BJ (cell line): ENCODE measurements around the gene SMARCC1. TPM values are rescaled to one million over a fixed set of nuclear protein-coding genes. Genes with fewer than 3 reads are reported as not detected.

Source experiments
- CTCF ChIA-PET: fragments of 350-600 bp; formaldehyde crosslinking; extraction: SDS; loops from one replicate; lab custom pipeline; 2021; ENCODE audit warnings: antibody characterized with exemption, inconsistent platforms; lab: Yijun Ruan, JAX
- POLR2A ChIA-PET: fragments of 300-600 bp; sonication (Branson Sonifier 250); formaldehyde crosslinking; extraction: SDS; loops from one replicate; lab custom pipeline; 2021; ENCODE audit warnings: antibody characterized with exemption; lab: Charles Lee
- DNase-seq: peaks from one replicate; pipeline ENCODE4 v3.0.0-alpha.2; 2011; ENCODE audit warnings: low read depth
- H3K27me3 ChIP-seq: 2 replicates; pipeline ENCODE4 v1.6.0; 2011; ENCODE audit warnings: low read length; ENCODE audit not compliant: control insufficient read depth, insufficient read depth
- H3K36me3 ChIP-seq: 2 replicates; pipeline ENCODE4 v1.5.1; 2011; ENCODE audit warnings: low read length; ENCODE audit not compliant: control insufficient read depth, insufficient read depth
- H3K4me3 ChIP-seq: 2 replicates; pipeline ENCODE4 v1.5.1; 2011; ENCODE audit warnings: low read depth, mild to moderate bottlenecking, control low read depth, low read length
- CTCF ChIP-seq: IDR thresholded peaks from 2 replicates; pipeline ENCODE4 v1.5.1; 2011; ENCODE audit warnings: low read depth, mild to moderate bottlenecking, control low read depth, inconsistent platforms, low read length, moderate library complexity; ENCODE audit not compliant: insufficient read depth
- polyA plus RNA-seq: library from polyadenylated mRNA; depleted of rRNA; stranded (reverse); fragments of >200 nt; gene quantifications from 2 replicates; pipeline ENCODE4 v1.2.3, GENCODE V29; 2011

SMARCC1 gene
- polyA plus RNA-seq, 1 experiment: 25.8 TPM

- POLR2A ChIA-PET: no interaction called here
- Histone ChIP-seq H3K27me3 (no peaks in the 10 kb centered on the region), H3K36me3 (peaks cover 10% of the 10 kb centered on the region), H3K4me3 (no peak overlapping the region)
- no peak for DNase-seq
- CTCF ChIA-PET: no interaction called here
- no peak for TF ChIP-seq CTCF
Measured at GRCh38 chr3:47711596-47711995, 70.1 kb downstream of the SMARCC1 start.

- DNase-seq: no peak
- POLR2A ChIA-PET: no interaction called here
- CTCF ChIA-PET: interaction anchor here (1.1 kb wide), 1 partner anchor 9 kb away, joined by 3 read pairs; no protein-coding TSS in a partner anchor
Measured at GRCh38 chr3:47705391-47705790, 76.3 kb downstream of the SMARCC1 start.

GRCh38 chr3:47704237-47704612 lies 77.5 kb downstream of the SMARCC1 start:
- H3K36me3 ChIP-seq: peaks cover 8% of the 10 kb centered on the region
- no peak for TF ChIP-seq CTCF
- POLR2A ChIA-PET: no interaction called here
- no peak overlapping the region for H3K4me3 ChIP-seq
- H3K27me3 ChIP-seq: no peaks in the 10 kb centered on the region
- CTCF ChIA-PET: interaction anchor here (0.6 kb wide), 1 partner anchor 11 kb away, joined by 3 read pairs; no protein-coding TSS in a partner anchor
- no peak for DNase-seq

More at GRCh38 chr3:47705391-47705790, 76.3 kb downstream of the SMARCC1 start:
- no peak overlapping the region for H3K4me3 ChIP-seq
- no peak for TF ChIP-seq CTCF
- peaks cover 9% of the 10 kb centered on the region for H3K36me3 ChIP-seq
- H3K27me3 ChIP-seq: no peaks in the 10 kb centered on the region

- no peak for DNase-seq
- H3K36me3 ChIP-seq: peaks cover 4% of the 10 kb centered on the region
- ChIA-PET POLR2A (no interaction called here), CTCF (no interaction called here)
- no peaks in the 10 kb centered on the region for H3K27me3 ChIP-seq
- H3K4me3 ChIP-seq: no peak overlapping the region
- TF ChIP-seq CTCF: no peak
Measured at GRCh38 chr3:47701388-47701787, 80.3 kb downstream of the SMARCC1 start.

- ChIA-PET POLR2A (no interaction called here), CTCF (no interaction called here)
- DNase-seq: no peak
- Histone ChIP-seq H3K4me3 (no peak overlapping the region), H3K27me3 (no peaks in the 10 kb centered on the region), H3K36me3 (peaks cover 8% of the 10 kb centered on the region)
- no peak for TF ChIP-seq CTCF
Measured at GRCh38 chr3:47692158-47692557, 89.5 kb downstream of the SMARCC1 start.
